GM18508 (cell line): ENCODE data around the gene CDC37.
"Not testable (repeated sequence)": the region's sequence is repeated elsewhere in the genome, so short reads cannot be mapped to it uniquely, and the experiment has no call there.

ENCODE experiments used
- ATAC-seq: cut with Tn5 transposase; IDR thresholded peaks from one replicate; pipeline ENCODE4 v1.9.1; 2021; ENCODE audit warnings: moderate number of reproducible peaks; ENCODE audit not compliant: insufficient read depth, unreplicated experiment

Gene CDC37

GRCh38 chr19:10420444-10421239 lies 17.3 kb upstream of the CDC37 start, which contains the start of gene PDE4A:
TSS of gene PDE4A (plus strand) at chr19:10420538. CDS start at chr19:10420765, 227 bp downstream.
- no peak for ATAC-seq

GRCh38 chr19:10419646-10420443 lies 16.5 kb upstream of the CDC37 start:
- no peak for ATAC-seq

GRCh38 chr19:10419200-10419645 lies 15.9 kb upstream of the CDC37 start:
- no peak for ATAC-seq

DNA sequence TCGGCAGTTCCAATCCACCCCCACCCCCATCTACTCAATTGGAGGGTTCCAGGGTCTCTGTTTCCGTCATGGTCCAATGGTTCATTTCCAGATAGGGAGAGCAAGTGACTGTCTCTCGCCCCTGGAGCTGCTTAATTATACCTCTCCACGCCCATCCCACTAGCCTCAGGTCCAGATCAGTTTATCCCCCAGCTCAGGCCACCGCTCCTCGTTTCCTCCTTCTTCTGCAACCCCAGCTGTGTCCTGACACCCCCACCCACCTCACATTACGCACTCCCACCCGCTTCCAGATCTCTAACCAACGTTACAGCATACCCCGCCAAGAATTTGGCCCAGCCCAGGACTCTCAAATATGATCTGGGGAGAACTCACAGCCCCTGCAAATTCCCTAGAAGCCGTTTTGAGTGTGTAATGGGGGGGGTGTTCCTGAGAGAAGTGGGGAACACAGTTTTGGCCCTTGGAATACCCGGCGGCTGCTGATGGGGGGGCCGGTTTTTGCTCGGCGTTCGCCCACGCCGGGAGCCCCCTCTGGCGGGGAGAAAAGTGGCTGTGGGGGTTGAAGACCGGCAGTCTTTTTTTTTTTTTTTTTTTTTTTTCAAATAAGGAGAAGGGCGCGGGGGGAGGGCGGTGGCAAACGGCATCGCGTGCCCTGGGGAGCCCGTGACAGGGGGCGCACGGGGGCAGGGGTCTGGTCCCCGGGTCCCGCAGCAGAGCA lies 15.3 kb upstream of the CDC37 start:
- no peak for ATAC-seq

DNA sequence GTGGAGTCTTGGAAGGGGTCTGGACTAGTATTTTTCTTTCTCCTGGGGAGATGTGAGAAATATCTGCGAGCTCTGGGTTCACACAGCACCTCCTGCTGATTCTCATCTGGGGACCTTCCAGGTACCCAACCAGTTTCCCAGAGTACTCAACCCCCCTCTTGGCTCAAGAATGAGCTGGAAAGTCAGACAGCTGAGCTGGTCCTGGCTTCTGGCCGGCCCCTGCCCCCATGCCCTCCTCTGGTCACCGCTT lies 14.8 kb upstream of the CDC37 start:
- ATAC-seq: no peak

- no peak for ATAC-seq
Measured at GRCh38 chr19:10417541-10418234, 14.3 kb upstream of the CDC37 start.

GRCh38 chr19:10416380-10417257 lies 13.3 kb upstream of the CDC37 start:
- no peak for ATAC-seq

DNA sequence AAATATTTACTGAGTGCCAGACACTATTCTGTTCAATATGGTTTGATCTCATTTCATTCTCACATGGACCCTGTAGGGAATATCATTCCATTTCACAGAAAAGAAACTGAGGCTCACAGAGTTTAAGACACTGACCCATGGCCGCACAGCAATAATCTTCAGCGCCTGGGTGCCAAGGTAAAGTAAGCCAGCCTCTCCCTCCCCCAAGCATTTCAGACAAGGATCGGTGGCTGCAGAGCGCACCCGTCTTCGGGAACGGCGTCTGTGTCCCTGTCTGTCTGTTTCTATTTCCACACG lies 12.7 kb upstream of the CDC37 start:
- ATAC-seq: no peak

- ATAC-seq: peak; percentile 58
Measured at GRCh38 chr19:10412257-10412977, 9.1 kb upstream of the CDC37 start.

GRCh38 chr19:10411224-10411623 lies 7.9 kb upstream of the CDC37 start:
- ATAC-seq: not testable (repeated sequence)

- ATAC-seq: no peak
Measured at GRCh38 chr19:10408511-10409283, 5.4 kb upstream of the CDC37 start.

GRCh38 chr19:10407096-10407495 lies 3.8 kb upstream of the CDC37 start:
- ATAC-seq: no peak

GRCh38 chr19:10406191-10406590 lies 2.8 kb upstream of the CDC37 start:
- ATAC-seq: no peak

DNA sequence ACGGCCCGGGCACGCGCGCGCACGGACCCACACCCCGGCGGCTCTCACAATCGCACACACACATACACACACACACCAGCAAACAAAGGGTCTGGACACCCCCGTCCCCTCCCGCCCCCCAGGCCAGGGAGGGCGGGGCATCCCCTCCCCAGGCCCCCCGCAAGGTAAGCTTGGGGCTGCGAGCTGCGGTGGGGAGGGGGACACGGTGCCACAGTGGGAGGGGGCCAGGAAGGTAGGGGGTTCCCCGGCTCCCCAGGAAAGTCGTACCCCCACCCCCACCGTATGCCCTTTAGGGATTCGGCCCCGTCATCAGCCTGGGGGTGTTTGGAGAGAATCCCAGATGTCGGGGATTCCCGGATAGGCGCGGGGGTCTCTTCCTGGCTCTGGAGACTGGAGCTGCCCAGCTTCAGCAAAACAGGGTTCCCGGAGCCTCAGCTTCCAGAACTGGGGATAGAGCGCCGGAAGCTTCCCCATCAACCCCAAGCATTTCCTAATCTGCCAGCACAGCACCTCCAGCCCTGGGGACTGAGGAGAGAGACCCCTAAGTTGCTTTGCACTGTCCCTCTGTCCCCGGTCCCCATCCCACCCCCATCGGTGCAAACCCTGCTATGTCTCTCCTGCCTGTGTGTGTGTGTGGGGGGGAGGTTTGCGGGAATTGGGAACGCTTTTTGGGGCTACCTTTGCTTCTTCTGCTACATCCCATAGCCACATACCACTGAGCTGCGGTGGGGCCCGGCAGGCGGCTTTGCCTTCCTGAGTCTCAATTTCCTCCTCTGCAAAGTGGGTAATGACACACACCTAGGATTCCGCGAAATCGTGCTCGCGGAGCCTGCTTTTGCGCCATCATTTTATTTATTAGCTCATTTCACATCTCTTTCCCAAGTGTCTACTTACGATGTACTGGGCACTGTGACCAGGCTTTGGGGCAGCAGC lies 1.8 kb upstream of the CDC37 start:
- no peak for ATAC-seq

DNA sequence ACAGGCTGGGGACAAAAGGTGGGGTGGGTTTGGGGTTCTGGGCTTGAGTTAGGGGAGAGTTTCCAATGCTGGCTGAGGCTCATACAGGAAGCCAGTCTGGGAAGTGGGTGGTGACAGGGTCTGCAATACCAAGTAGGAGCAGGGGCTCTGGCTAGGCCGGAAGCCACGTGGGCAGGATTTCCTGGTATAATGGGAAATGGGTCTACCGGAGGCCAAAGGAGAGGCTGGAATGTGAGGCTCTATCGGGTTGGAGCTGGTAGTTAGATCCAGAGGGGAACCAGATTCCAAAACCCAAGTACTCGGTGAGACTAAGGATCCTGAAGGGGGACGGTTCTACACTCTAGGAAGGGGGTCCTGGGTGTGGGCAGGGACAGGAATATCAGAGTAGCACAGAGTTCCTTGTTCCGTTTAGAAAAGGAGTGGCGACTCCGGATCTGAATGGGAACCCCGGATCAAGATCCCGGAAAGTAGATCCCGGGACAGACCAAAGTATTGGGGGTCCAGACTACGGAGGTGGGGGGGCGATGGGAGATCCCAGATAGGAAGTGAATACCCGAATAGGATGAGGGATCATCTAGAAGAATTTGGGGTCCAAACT lies 802 bp downstream of the CDC37 start:
- no peak for ATAC-seq

DNA sequence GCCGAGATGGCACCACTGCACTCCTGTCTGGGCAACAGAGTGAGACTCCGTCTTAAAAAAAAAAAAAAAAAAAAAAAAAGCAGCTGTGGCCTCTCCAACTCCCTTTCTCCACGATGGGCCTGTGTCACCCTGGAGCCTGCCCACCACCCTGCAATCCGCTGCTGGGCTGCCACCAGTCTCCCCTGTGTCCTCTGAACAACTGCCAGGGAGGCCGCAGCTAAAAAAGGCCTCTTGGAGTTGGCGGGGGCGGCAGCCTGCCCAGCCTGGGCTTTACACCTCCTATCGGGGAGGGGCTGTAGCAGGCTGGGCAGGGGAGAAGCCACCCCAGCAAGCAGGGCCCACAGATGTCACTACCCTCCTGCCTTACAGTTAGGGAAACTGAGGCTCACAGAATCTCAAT lies 3.5 kb downstream of the CDC37 start:
- ATAC-seq: no peak

- ATAC-seq: not testable (repeated sequence)
Measured at GRCh38 chr19:10399340-10399739, 4.0 kb downstream of the CDC37 start.
